Measurements from ENCODE around the gene VWF.

GRCh38 chr12:6135071-6135470, 10.6 kb upstream of the VWF start:
- TF ChIP-seq CTCF (IDR thresholded peaks at IDR 0.05) (no peak), POLR2A (IDR thresholded peaks at IDR 0.05) (no peak), EP300 (IDR thresholded peaks at IDR 0.05) (no peak)
